DMS53 treated with DMSO at 0.1 percent for 48 hours (cell line): ENCODE measurements around the gene TEX44.
A peak's percentile ranks its signal among the peaks of the same experiment; 100 is the strongest.

Experiments
- DNase-seq: peaks from one replicate; lab custom pipeline; 2025; ENCODE audit not compliant: unreplicated experiment; lab: John Stamatoyannopoulos, UW

TEX44 gene

DNA sequence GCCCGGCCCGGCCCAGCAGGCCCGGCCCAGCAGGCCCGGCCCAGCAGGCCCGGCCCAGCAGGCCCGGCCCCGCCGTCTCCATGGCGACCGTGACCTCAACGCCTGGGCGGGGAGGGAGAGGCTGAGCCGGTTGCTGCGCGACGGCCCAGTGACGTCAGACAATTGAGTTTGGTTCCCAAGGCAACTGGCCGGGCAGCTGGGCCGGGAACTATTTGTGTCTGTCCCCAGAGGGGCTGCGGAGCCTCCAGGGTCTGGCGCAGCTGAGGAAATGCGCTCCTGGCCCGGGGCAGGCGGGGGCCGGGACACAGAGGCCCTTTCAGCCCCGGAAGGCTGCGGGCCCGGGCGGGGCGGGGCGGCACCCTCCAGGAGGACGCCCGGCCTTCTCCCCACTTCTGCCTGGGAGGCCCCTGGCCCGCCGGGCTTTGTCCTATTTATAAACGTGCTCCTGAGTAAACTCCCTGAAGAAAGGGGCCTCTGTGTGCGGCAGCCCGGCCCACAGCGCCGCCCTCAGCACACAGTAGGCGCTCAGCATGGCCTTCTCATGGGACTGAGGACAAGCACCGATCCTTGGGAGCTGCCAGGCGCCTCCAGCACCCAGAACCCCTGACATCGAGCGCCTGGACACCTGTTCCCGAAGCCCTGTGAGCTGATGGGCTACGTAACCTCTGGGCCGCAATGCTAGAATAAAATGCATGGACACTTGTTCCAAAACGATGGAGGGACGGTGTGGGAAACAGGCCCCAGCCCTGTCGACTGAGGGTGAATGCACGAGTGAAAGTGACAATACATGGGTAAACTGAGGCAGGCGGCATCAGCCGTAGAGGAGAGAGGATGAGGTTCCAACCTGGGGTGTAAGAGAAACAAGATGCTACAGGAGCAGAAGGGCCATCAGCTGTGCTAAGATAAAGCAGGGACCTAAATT, 12.3 kb downstream of the TEX44 start:
- DNase-seq, result peak; percentile 86

DNA sequence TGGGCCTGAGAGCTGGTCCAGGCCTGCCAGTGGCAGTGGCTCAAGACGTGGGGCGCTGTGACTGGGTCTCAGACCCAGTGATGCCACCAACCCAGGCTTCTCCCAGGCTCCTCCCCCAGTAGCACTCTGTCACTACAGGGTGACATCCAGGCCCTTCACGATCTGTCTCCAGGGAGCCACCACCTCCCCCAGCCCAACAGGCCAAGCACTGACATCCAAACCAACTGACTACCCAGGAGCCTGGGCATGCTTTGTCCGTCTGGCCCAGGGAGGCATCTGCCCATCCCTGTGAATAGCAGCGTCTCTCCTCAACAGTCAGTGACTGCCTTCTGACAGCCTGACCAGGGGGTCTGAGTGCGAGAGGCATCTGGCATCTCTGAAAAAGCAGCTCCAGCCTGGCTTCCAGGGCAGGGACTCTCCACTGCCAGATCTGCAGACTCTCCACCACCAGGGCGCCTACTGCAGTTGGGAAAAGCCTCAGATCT, 13.0 kb downstream of the TEX44 start:
- DNase-seq, result no peak

DNA sequence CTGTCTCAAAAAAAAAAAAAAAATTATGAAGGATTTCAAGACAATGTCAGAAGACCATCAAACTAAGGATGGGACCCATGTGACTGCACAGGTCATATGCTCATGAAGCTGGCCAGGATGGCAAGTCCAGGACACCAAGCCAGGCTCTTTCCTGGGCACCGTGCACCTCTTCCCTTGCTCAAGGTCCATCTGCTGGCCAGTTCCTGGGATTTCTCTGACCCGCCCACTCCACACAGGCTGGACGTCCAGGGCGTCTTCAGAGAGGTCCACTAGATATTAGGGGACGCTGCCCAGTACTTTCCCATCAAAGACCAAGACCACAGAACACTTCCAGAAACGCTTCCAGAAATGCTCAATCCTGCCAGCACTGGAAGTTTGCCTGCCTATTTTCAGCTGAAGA, 14.3 kb downstream of the TEX44 start:
- no peak for DNase-seq

DNA sequence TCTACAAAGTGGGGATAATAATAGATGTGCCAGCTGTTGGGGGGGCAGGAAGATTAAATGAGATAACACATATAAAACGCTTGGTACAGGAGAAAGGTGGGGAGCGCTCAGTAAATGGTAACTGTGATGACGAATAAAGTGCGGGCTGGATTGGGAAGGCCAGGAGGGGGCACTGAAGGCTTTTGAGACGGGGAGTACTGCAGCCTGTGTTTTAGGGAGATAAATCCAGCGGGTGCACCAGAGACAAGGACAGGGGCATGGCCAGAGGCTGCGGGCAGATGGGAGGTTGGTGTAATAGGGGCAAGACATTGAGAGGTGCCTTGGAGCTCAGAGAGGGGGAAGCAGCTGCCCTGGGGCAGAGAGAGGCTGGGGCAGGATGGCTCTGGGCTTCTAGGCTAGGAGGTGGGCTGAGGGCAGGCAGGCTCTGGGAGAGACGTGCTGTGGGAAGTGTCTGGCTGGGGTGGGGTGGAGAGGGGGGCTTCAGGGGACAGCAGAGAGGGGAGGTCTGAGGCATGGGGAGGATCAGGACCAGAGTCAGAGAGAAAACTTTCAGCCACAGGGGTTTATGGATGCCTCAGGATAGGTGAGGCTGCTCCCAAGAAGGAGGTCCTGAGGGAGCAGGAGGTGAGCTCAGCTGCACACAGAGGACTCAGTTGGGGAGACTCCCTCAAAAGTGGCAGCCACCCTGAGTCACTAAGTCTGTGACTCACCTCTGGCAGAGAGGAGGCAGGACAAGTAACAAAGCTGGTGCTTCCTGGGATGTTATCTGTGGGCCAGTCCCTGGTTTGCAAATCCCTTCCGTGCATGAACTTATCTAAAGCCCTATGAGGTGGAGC, 18.8 kb downstream of the TEX44 start:
- DNase-seq, result peak; percentile 3

DNA sequence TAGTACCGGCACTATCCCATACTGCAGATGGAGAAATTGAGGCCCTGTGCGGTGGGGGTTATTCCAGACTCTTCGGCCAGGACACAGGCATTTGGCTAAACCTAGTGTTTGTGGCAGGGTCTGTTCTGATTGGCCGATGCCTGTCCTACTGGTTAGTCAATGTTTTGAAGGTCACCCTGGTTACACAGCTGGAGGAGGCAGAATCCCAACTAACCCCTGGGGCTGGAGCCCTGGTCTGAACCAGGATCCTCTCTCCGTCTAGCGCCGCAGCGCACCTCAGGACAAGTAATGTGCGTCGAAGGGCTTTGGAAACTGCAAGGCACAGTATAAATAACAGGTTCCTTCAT, 19.4 kb downstream of the TEX44 start:
- DNase-seq, result no peak

DNA sequence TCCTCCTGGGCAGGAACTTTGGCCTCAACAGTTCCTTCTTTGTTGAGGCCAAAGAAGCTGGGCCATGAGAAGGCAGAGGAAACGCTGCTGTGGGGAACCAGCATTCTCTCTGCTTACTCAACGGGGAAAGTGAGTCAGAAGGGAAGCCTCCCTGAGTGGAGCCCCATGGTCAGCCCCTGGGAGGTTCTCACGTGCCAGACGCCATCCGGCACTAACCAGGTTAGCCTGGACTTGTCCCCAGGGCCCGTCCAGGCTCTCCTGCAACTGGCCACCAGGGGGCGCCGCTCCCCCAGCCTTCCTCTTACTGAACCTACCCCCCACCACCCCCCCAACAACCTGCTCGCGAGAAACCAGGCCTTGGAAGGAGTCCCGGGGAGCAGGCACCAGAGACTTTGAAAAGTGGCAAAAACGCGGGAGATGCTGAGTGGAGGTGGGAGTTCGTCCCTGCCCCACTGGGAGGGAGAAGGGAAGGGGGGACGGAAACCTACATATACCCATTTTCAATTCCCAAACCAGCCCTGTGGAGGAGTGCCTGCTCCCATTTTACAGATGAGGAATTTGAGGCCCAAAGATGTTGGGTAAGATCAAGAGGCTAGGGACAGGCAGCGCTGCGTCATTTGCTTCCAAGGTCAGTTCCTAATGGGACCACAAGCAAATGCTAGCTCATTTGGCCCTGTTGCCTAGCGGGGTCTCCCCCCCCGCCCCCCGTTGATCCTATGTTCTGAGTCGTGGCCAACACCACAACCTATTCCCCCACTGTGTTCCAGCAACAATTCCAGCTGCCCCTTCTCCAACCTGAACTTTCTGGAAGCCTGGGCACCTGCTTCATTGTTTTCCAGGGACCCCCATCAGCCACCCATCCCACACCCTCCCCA, 20.0 kb downstream of the TEX44 start:
- DNase-seq, result peak; percentile 76

DNA sequence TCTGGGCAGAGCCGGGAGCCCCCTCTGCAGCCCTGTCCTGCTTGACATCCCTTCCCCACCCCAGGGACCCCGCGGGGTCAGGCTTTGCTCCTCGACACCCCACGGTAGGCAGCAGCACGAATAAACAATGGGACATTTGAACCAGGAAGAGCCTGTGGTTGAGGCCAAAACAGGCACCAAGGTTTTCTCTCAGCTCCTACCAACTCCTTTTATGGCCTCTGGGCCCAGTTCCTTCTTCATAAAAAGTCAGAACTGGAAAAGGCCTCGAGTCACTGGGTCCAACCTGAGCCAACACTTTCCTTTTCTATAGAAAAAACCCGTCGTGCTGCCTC, 20.6 kb downstream of the TEX44 start:
- peak; percentile 22 for DNase-seq

DNA sequence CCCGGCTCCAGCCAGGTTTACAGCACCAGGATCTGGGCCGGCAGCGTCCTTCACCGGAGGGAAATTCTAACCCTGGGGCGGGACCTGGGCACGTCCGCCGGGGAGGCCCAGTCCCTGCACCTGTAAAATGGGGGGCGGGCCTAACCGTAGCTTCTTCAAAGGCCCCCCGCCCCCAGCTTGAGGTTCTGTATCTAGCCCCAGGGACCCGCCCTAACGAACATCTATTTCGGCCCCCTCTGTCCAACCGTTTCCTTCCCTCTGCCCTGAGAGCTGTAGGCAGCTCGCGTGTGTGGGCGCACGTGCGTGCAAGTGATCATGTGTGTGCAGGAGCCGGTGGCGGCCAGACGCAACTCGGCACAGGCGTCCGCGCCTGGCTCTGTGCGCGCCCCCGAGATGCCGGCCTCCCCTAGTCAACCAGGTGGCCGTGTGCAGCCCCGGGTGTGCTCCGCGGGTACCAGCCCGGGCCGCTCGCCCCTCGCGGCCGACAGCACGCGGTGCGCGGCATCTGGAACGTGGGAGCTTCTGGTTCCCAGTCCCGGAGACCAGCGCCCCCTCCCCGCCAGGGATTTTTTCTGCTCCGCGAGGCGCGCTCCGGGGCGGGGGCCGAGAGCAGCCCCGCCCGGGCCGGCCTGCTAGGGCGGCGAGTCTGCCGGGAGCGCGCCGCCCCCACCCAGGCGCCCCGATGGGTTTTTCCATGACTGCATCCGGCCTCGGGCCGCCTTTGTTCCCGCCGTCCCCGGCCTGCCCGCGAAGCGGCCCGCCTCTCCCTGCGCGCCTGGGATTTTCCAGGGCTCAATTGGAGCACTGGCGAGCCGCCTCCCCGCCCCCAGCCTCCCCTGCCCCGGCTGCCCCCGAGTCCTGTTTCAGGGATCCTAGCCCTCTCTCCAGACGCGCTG, 21.2 kb downstream of the TEX44 start:
- DNase-seq, result peak; percentile 68

DNA sequence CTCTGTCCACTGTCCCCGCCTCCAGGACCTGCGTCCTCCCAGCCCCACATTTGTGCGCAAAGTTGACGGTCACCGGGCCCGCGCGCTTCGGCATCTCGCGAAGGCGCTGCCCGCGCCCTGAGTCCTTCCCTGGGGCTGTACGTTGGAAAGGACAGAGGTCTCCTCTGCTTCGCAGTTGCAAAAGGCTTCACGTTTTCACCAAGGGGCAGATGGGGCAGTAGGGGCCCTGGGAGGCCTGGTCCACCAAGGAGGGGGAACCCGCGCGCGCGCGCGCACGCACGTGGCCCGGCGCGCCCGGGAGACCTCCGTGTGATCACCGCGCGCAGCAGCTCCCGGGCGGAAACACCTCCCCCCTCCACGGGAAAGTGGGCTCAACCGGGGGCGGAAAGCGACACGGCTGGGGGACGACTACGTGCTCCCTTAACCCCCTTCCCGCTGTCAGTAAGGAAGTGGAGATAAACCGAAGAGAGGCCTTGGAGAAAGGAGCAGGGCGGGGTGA, 21.9 kb downstream of the TEX44 start:
- peak; percentile 49 for DNase-seq

DNA sequence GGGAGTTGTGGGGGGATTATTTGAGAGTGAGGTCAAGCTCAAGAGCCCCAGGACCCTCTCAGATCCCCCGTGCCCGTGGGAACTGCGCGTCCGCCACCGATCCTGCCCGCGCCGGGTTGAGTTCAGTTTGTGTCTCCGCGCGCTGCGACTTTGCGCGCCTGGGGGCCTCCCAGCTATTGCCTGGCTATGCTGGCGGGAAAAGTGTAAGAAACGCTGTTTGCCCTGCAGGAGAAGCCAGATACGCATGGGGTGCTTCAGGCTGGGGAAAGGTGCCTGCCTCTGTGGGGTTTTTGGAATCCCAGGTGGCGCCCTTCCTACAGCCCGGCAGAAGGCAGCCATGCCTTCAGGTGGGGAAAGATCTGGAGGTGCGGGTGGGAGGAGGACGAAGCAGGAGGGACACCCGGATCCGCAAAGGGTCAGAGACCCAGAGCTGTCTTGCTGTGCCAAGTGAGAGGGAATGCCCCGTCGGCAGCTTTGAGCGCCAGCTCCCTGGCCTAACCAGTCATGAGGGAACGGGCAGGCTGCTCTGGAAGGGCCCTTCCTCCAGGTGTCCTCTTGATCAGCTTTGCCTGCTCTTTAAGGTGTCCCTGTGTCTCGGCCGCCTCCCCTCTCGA, 22.5 kb downstream of the TEX44 start:
- DNase-seq, result no peak

DNA sequence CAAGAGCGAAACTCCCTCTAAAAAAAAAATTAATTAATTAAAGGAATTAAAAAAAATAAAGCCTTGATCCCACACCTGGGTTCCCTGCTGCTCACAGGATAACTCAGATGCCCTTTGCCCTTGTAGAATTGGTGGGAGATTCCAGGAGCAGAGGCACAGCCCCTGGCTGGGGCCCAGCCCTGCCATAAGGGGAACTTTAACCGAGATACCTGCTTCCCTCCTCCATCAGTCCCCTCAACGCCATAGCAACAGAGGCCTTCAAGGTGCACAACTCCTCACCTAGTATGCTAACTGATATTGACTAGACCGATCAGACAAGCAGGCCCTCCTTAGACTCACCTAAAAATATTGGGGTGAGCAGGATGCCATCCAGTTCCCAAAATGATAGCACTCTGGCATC, 23.6 kb downstream of the TEX44 start:
- DNase-seq, result no peak

DNA sequence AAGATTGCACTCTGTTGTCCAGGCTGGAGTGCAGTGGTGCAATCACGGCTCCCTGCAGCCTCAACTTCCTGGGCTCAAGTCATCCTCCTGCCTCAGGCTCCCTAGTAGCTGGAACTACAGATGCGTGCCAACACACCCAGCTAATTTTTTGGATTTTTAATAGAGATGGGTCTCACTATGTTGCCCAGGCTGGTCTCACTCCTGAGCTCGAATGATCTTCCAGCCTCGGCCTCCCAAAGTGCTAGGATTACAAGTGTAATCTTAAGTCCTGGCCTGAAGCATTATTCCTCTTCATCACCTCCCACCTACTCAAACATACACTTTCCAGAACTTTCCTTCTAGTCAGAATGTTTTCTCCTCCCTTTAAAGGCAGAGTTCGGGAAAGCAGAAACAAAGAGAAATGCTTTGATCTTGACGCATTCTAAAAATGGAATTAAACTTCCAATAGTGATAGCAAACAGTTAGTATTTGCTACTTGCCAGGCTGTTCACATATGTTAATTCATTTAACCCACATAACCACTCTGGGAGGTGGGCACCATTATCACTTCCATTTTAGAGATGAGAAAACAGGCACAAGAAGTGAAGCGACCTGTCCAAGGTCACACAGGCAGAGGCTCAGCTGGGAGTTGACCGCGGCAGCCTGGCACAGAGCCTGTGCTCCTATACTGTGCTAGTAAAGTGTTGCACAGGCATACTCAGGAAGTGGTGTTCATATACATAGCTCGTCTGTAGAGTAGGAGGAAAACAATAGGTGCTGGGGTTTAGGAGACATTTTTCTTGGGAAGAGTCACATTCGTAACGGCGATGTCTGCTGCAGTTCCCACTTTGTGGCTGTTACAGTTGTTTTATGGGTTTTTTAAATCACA, 24.6 kb downstream of the TEX44 start:
- DNase-seq, result no peak

DNA sequence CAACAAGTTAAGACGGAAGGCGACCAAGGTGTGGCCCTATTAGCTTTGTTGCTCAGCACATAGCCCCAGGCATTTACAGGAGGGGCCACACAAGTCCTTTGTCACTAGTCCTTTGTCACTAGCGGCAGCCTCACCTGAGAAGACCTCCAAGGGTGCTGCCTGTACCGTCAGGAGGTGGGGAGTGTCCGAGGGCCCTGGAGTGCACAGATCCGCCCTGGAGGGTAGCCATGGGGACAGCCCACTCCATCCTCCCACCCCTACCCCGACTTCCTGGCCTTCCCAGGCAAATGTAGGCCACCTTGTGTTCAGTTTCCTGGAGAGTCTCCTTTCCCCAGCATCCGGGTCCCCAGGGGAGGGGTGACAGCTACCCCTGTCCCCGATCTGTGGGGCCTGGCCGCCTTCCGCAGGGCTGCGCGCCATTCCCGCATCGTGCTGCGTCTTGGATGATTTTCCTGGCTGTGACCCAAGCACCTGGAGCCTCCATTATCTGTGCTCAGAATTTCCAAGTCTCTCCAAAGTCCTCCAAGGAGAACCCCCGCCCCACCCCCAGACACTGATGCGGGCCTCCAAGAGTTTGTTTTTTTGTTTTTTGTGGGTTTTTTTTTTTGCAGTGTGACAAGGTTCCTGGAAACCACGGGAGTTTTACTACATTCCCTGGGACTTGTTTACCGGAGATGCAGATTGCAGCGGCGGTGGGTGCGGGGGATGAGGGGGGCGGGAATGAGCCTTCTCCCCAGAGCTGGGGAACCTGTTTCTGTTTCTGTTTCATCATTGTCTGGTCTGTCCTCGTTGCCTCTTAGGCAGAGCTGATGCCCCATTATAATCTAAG, 28.6 kb downstream of the TEX44 start:
- no peak for DNase-seq

DNA sequence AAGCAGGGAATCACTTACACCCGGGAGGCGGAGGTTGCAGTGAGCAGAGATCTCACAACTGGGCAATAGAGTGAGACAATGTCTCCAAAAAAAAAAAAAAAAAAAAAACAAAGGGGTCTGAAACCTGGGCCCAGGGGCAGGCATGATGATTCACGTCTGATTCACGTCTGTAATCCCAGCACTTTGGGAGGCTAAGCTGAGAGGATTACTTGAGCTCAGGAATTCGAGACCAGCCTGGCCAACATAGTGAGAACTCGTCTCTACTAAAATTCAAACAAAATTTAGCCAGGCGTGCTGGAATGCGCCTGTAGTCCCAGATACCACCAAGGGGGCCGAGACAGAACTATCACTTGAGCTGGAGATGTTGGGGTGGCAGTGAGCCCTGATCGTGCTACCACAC, 30.3 kb downstream of the TEX44 start:
- no peak for DNase-seq

DNA sequence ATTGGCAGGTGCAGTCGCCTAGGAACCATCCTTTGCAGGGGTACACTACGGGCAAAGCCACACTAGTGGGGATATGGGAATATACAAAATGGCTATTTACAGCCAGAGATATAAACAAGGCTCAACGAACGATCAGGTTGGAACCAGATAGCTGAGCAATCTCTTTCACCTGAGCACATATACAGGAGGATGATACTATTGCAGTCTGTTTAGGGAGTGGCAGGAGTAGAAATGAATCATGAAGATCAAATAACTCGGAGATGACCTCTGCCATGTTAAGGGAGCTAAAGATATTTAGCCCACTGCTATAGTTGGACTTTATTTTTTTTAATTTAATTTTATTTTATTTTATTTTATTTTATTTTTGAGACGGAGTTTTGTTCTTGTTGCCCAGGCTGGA, 33.8 kb downstream of the TEX44 start:
- DNase-seq, result no peak

DNA sequence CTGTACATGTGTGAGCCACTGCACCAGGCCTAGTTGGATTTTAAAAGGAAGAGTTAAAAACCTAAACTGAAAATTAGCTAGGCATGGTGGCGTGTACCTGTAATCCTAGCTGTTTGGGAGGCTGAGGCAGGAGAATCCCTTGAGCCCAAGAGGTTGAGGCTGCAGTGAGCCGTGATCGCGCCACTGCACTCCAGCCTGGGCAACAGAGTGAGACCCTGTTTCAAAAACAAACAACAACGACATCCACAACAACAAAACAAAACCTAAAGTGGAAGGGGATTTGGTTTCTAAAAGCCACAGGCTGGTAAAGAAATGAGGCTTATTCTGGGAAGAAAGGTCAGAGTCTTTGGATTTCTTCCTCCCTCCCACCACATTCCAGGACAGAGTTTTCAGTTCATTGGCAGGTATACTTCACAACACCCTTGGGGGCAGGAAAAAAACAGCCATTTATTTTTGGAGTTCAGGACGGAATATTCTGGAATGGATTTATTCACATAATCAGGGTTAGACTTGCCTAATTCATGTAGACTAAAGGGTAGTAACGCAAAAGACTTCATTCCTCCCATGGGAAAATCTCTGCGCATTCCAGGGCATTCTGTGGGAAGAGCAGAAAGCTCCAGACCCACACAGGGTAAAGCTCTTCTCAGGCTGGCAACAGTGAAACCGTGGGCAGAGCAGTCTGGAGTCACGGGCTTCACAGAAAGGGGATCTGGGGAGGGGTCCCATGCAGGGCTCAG, 34.9 kb downstream of the TEX44 start:
- DNase-seq, result no peak

DNA sequence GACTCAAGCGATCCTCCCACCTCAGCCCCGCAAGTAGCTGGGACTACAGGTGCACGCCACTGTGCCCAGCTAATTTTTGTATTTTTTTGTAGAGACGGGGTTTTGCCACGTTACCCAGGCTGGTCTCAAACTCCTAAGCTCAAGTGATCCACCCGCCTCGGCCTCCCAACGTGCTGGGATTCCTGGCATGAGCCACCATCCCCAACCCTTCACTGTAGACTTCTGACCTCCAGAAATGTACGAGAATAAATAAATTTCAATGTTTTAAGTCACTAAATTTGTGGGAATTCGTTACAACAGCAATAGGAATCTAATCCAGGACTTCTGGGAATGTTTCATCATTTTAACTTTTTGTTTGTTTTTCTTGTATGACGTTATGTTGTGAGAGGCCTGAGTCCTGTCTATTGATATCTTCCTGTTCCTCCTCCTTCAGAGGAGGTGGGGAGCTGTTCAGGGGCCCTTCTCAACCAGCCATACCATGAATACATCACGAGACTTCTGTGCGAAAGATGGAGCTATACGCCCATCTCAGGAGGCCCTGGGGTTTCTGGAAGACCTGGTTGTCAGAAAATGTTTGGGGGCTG, 40.0 kb downstream of the TEX44 start:
- DNase-seq, result no peak
